NCI-H526 treated with DMSO at 0.1 percent for 48 hours (cell line): Measurements from ENCODE around the gene SARS1.
A peak's percentile ranks its signal among the peaks of the same experiment; 100 is the strongest.
"Not testable (repeated sequence)": the region's sequence is repeated elsewhere in the genome, so short reads cannot be mapped to it uniquely, and the experiment has no call there.

Source experiments
- DNase-seq: peaks from one replicate; lab custom pipeline; 2025; lab: John Stamatoyannopoulos, UW

Gene SARS1

GRCh38 chr1:109275706-109276345 lies 62.1 kb downstream of the SARS1 start:
- no peak for DNase-seq

- DNase-seq: peak; percentile 28
Measured at GRCh38 chr1:109277434-109278204, 63.9 kb downstream of the SARS1 start.

GRCh38 chr1:109279615-109280278 lies 66.0 kb downstream of the SARS1 start:
- DNase-seq: no peak

GRCh38 chr1:109280862-109281261 lies 67.1 kb downstream of the SARS1 start:
- no peak for DNase-seq

GRCh38 chr1:109281680-109282496 lies 68.2 kb downstream of the SARS1 start:
- no peak for DNase-seq

GRCh38 chr1:109282497-109282951 lies 68.8 kb downstream of the SARS1 start:
- no peak for DNase-seq

- peak; percentile 95 for DNase-seq
Measured at GRCh38 chr1:109282952-109283747, 69.4 kb downstream of the SARS1 start, which contains the start of gene PSRC1. TSS of gene PSRC1 (minus strand) at chr1:109283145.

GRCh38 chr1:109283748-109284600 lies 70.3 kb downstream of the SARS1 start:
- peak; percentile 40 for DNase-seq

- DNase-seq: not testable (repeated sequence)
Measured at GRCh38 chr1:109286762-109287161, 73.0 kb downstream of the SARS1 start.
